ENCODE measurements around the gene TRAIP. TPM values are rescaled to one million over a fixed set of nuclear protein-coding genes. Genes with fewer than 3 reads are reported as not detected.

Gene TRAIP
- total and polyA plus RNA-seq, 2 donors = 2.4 to 8.2 TPM

DNA sequence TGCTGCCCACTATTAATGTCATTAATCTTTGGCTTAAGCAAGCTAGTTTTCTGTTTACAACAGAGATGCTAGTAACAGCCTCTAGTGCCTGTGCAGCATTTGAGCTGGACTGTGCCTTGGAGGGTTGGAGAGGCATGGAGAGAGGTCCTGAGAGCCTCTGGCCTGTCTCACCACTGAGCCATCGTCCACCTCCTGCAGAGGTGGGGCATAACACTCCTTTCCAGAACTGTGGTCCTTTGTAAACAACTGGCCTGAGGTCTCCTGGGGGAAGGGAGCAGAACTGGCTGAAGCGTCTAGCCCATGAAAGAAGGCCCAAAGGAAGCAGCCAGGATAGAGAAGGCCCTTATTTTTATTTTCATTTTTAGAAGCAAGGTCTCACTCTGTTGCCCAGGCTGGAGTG lies 23.4 kb upstream of the TRAIP start:
- WGBS = 71% methylated on average over 2 of the region's 2 CpGs
- H3K9me3 ChIP-seq (ENCODE audit: control insufficient read depth in 2 of 2, insufficient read depth in 1 of 2, low read length in 1 of 2) = no peaks in the 10 kb centered on the region
- no peak overlapping the region for H3K27ac ChIP-seq (ENCODE audit: low read depth in 1 of 2, low read length in 1 of 2)
- H3K4me1 ChIP-seq (ENCODE audit: control insufficient read depth in 2 of 2, insufficient read depth in 2 of 2, low read length in 2 of 2) = peaks cover 0 to 4% of the 10 kb centered on the region in 2 donors
- H3K27me3 ChIP-seq (ENCODE audit: control insufficient read depth in 2 of 2, insufficient read depth in 1 of 2, low read length in 1 of 2) = peaks cover 0 to 2% of the 10 kb centered on the region in 2 donors
- no peak overlapping the region for H3K4me3 ChIP-seq (ENCODE audit: low read length in 2 of 2)
- DNase-seq (ENCODE audit: low read depth in 6 of 9, low spot score in 9 of 9) = no peak
- no peaks in the 10 kb centered on the region for H3K36me3 ChIP-seq (ENCODE audit: control insufficient read depth in 2 of 2, insufficient read depth in 2 of 2, low read length in 1 of 2)

GRCh38 chr3:49878686-49879085 lies 22.3 kb upstream of the TRAIP start:
- H3K36me3 ChIP-seq (ENCODE audit: control insufficient read depth in 2 of 2, insufficient read depth in 2 of 2, low read length in 1 of 2) = no peaks in the 10 kb centered on the region
- peaks cover 0 to 4% of the 10 kb centered on the region in 2 donors for H3K4me1 ChIP-seq (ENCODE audit: control insufficient read depth in 2 of 2, insufficient read depth in 2 of 2, low read length in 2 of 2)
- no peak overlapping the region for H3K27ac ChIP-seq (ENCODE audit: low read depth in 1 of 2, low read length in 1 of 2)
- no peak overlapping the region for H3K4me3 ChIP-seq (ENCODE audit: low read length in 2 of 2)
- no peaks in the 10 kb centered on the region for H3K9me3 ChIP-seq (ENCODE audit: control insufficient read depth in 2 of 2, insufficient read depth in 1 of 2, low read length in 1 of 2)
- no peak for DNase-seq (ENCODE audit: low read depth in 6 of 9, low spot score in 9 of 9)
- peaks cover 0 to 2% of the 10 kb centered on the region in 2 donors for H3K27me3 ChIP-seq (ENCODE audit: control insufficient read depth in 2 of 2, insufficient read depth in 1 of 2, low read length in 1 of 2)

- Histone ChIP-seq H3K27me3 (ENCODE audit: control insufficient read depth in 2 of 2, insufficient read depth in 1 of 2, low read length in 1 of 2) (peaks cover 0 to 2% of the 10 kb centered on the region in 2 donors), H3K4me3 (ENCODE audit: low read length in 2 of 2) (no peak overlapping the region), H3K9me3 (ENCODE audit: control insufficient read depth in 2 of 2, insufficient read depth in 1 of 2, low read length in 1 of 2) (no peaks in the 10 kb centered on the region), H3K27ac (ENCODE audit: low read depth in 1 of 2, low read length in 1 of 2) (no peak overlapping the region), H3K36me3 (ENCODE audit: control insufficient read depth in 2 of 2, insufficient read depth in 2 of 2, low read length in 1 of 2) (no peaks in the 10 kb centered on the region), H3K4me1 (ENCODE audit: control insufficient read depth in 2 of 2, insufficient read depth in 2 of 2, low read length in 2 of 2) (peaks cover 0 to 4% of the 10 kb centered on the region in 2 donors)
- 97% methylated on average over 2 of the region's 2 CpGs for WGBS
- no peak for DNase-seq (ENCODE audit: low read depth in 6 of 9, low spot score in 9 of 9)
Measured at GRCh38 chr3:49877716-49878115, 21.4 kb upstream of the TRAIP start.

GRCh38 chr3:49876567-49876966 lies 20.2 kb upstream of the TRAIP start:
- Histone ChIP-seq H3K36me3 (ENCODE audit: control insufficient read depth in 2 of 2, insufficient read depth in 2 of 2, low read length in 1 of 2) (no peaks in the 10 kb centered on the region), H3K9me3 (ENCODE audit: control insufficient read depth in 2 of 2, insufficient read depth in 1 of 2, low read length in 1 of 2) (no peaks in the 10 kb centered on the region), H3K27me3 (ENCODE audit: control insufficient read depth in 2 of 2, insufficient read depth in 1 of 2, low read length in 1 of 2) (peaks cover 0 to 7% of the 10 kb centered on the region in 2 donors), H3K4me1 (ENCODE audit: control insufficient read depth in 2 of 2, insufficient read depth in 2 of 2, low read length in 2 of 2) (peaks cover 0 to 4% of the 10 kb centered on the region in 2 donors), H3K27ac (ENCODE audit: low read depth in 1 of 2, low read length in 1 of 2) (no peak overlapping the region), H3K4me3 (ENCODE audit: low read length in 2 of 2) (no peak overlapping the region)
- DNase-seq (ENCODE audit: low read depth in 6 of 9, low spot score in 9 of 9) = no peak
- 94% methylated on average over 5 of the region's 5 CpGs for WGBS

DNA sequence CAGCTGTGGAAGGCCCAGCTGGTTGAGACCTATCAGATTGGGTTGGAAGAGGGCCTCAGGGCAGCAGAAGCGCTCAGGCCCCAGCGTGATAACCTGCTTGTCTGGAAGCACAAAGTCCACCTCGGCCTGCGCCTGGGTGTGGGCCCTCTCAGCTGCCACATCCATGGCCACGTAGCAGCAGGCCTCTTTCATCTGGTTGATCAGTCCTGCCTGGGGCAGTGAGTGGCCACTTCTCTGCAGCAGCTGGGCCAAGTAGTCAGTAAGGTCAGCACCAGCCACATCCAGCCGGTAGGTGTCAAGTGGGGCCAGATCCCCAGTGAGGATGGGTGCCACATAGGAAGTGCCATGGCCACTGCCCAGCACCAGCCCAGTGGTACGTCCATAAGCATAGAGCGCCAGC lies 17.3 kb upstream of the TRAIP start:
- Histone ChIP-seq H3K4me3 (ENCODE audit: low read length in 2 of 2) (no peak overlapping the region), H3K36me3 (ENCODE audit: control insufficient read depth in 2 of 2, insufficient read depth in 2 of 2, low read length in 1 of 2) (no peaks in the 10 kb centered on the region), H3K27ac (ENCODE audit: low read depth in 1 of 2, low read length in 1 of 2) (no peak overlapping the region), H3K4me1 (ENCODE audit: control insufficient read depth in 2 of 2, insufficient read depth in 2 of 2, low read length in 2 of 2) (peaks cover 10 to 14% of the 10 kb centered on the region in 2 donors), H3K27me3 (ENCODE audit: control insufficient read depth in 2 of 2, insufficient read depth in 1 of 2, low read length in 1 of 2) (peaks cover 16 to 36% of the 10 kb centered on the region in 2 donors), H3K9me3 (ENCODE audit: control insufficient read depth in 2 of 2, insufficient read depth in 1 of 2, low read length in 1 of 2) (no peaks in the 10 kb centered on the region)
- DNase-seq (ENCODE audit: low read depth in 6 of 9, low spot score in 9 of 9) = no peak
- 96% methylated on average over 8 of the region's 8 CpGs for WGBS

- no peak for DNase-seq (ENCODE audit: low read depth in 6 of 9, low spot score in 9 of 9)
- Histone ChIP-seq H3K4me3 (ENCODE audit: low read length in 2 of 2) (no peak overlapping the region), H3K27me3 (ENCODE audit: control insufficient read depth in 2 of 2, insufficient read depth in 1 of 2, low read length in 1 of 2) (peaks cover 22 to 44% of the 10 kb centered on the region in 2 donors), H3K36me3 (ENCODE audit: control insufficient read depth in 2 of 2, insufficient read depth in 2 of 2, low read length in 1 of 2) (no peaks in the 10 kb centered on the region), H3K4me1 (ENCODE audit: control insufficient read depth in 2 of 2, insufficient read depth in 2 of 2, low read length in 2 of 2) (peaks cover 10 to 16% of the 10 kb centered on the region in 2 donors), H3K27ac (ENCODE audit: low read depth in 1 of 2, low read length in 1 of 2) (no peak overlapping the region), H3K9me3 (ENCODE audit: control insufficient read depth in 2 of 2, insufficient read depth in 1 of 2, low read length in 1 of 2) (no peaks in the 10 kb centered on the region)
- 74% methylated on average over 4 of the region's 4 CpGs for WGBS
Measured at GRCh38 chr3:49872801-49873281, 16.5 kb upstream of the TRAIP start.

- no peak overlapping the region for H3K27ac ChIP-seq (ENCODE audit: low read depth in 1 of 2, low read length in 1 of 2)
- no peak overlapping the region for H3K4me3 ChIP-seq (ENCODE audit: low read length in 2 of 2)
- H3K27me3 ChIP-seq (ENCODE audit: control insufficient read depth in 2 of 2, insufficient read depth in 1 of 2, low read length in 1 of 2) = peaks cover 22 to 56% of the 10 kb centered on the region in 2 donors
- WGBS = 92% methylated on average over 10 of the region's 10 CpGs
- no peaks in the 10 kb centered on the region for H3K9me3 ChIP-seq (ENCODE audit: control insufficient read depth in 2 of 2, insufficient read depth in 1 of 2, low read length in 1 of 2)
- no peaks in the 10 kb centered on the region for H3K36me3 ChIP-seq (ENCODE audit: control insufficient read depth in 2 of 2, insufficient read depth in 2 of 2, low read length in 1 of 2)
- H3K4me1 ChIP-seq (ENCODE audit: control insufficient read depth in 2 of 2, insufficient read depth in 2 of 2, low read length in 2 of 2) = peaks cover 10 to 16% of the 10 kb centered on the region in 2 donors
- DNase-seq (ENCODE audit: low read depth in 6 of 9, low spot score in 9 of 9) = no peak
Measured at GRCh38 chr3:49871531-49872153, 15.3 kb upstream of the TRAIP start.

DNA sequence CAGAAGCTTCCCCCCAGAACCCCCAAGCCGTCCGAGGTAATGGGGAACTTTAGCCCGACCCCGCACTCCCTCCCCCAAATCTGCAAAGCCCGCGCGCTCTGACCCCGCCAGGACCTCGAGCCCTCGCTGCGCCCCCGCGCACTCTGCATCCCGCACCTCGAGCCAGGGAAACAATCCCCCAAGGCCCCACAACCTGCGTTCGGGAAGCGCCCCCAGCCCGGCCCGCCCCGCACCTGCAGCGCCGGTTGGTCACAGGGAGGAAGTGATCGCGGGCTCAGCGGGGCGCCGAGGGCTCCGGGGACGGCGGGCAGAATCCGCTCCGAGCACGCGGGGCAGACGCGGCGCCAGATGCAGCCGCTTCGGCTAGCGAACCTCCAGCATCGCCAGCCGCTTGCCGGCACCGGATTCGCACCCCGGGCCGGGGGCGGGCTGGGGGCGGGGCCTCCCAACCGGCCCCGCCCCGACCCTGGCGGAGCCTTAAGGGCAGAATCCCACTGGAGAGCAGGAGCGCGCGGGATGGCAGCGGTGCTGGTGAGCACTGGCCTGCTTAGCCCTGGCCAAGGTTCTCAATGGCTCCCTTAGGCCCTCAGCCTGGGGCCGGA lies 13.3 kb upstream of the TRAIP start, which contains the start of gene CAMKV:
Gene CAMKV (minus strand): TSS at position 382 of the 602 bp plus-strand sequence. CDS start 7,518 bp downstream, outside the sequence.
- no peaks in the 10 kb centered on the region for H3K9me3 ChIP-seq (ENCODE audit: control insufficient read depth in 2 of 2, insufficient read depth in 1 of 2, low read length in 1 of 2)

GRCh38 chr3:49868862-49869466 lies 12.6 kb upstream of the TRAIP start:
- 6% methylated on average over 23 of the region's 23 CpGs for WGBS

More for the DNA sequence above, 13.3 kb upstream of the TRAIP start, which contains the start of gene CAMKV:
- peak in 2 of 9 donors; percentile 22 to 35 for DNase-seq (ENCODE audit: low read depth in 6 of 9, low spot score in 9 of 9)
- Histone ChIP-seq H3K36me3 (ENCODE audit: control insufficient read depth in 2 of 2, insufficient read depth in 2 of 2, low read length in 1 of 2) (no peaks in the 10 kb centered on the region), H3K4me1 (ENCODE audit: control insufficient read depth in 2 of 2, insufficient read depth in 2 of 2, low read length in 2 of 2) (peaks cover 10 to 16% of the 10 kb centered on the region in 2 donors), H3K27ac (ENCODE audit: low read depth in 1 of 2, low read length in 1 of 2) (no peak within 1 kb of the TSS), H3K4me3 (ENCODE audit: low read length in 2 of 2) (peak within 1 kb of the TSS in 1 of 2 donors; percentile 45), H3K27me3 (ENCODE audit: control insufficient read depth in 2 of 2, insufficient read depth in 1 of 2, low read length in 1 of 2) (peaks cover 22 to 76% of the 10 kb centered on the region in 2 donors)
- 2% methylated on average over 59 of the region's 59 CpGs for WGBS

More at GRCh38 chr3:49868862-49869466, 12.6 kb upstream of the TRAIP start:
- DNase-seq (ENCODE audit: low read depth in 6 of 9, low spot score in 9 of 9) = no peak
- H3K4me1 ChIP-seq (ENCODE audit: control insufficient read depth in 2 of 2, insufficient read depth in 2 of 2, low read length in 2 of 2) = peaks cover 10 to 16% of the 10 kb centered on the region in 2 donors
- peaks cover 22 to 83% of the 10 kb centered on the region in 2 donors for H3K27me3 ChIP-seq (ENCODE audit: control insufficient read depth in 2 of 2, insufficient read depth in 1 of 2, low read length in 1 of 2)
- no peaks in the 10 kb centered on the region for H3K36me3 ChIP-seq (ENCODE audit: control insufficient read depth in 2 of 2, insufficient read depth in 2 of 2, low read length in 1 of 2)
- peak overlapping the region in 1 of 2 donors; percentile 45 for H3K4me3 ChIP-seq (ENCODE audit: low read length in 2 of 2)
- H3K27ac ChIP-seq (ENCODE audit: low read depth in 1 of 2, low read length in 1 of 2) = no peak overlapping the region
- H3K9me3 ChIP-seq (ENCODE audit: control insufficient read depth in 2 of 2, insufficient read depth in 1 of 2, low read length in 1 of 2) = no peaks in the 10 kb centered on the region

Measured in thymus (tissue), 11 donors.